GM18499 (cell line): Measurements from ENCODE around the gene NPAS3.

ENCODE experiments used
- ATAC-seq: cut with Tn5 transposase; IDR thresholded peaks from one replicate; pipeline ENCODE4 v1.9.1; 2021; ENCODE audit warnings: moderate number of reproducible peaks; ENCODE audit not compliant: insufficient read depth, unreplicated experiment

NPAS3 gene

DNA sequence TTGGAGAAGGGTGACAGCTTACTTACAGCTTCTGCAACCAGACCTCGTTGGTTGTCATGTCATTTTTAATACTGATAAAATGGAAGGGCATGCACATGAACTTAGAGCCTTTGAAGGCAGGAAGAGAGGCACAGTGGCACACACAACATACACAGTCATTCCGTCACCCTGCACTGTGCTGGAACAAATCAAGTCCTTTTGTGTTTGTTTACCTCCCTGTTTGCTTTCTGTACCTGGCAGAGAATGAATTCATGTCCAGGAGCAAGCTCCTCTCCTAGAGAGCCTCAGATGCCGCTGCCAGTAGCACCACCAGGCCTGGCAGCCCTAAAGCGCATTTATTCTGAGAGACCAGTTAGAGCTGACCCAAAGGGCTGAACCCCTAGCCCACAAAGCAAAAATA is 551.9 kb downstream of the NPAS3 start:
- no peak for ATAC-seq

DNA sequence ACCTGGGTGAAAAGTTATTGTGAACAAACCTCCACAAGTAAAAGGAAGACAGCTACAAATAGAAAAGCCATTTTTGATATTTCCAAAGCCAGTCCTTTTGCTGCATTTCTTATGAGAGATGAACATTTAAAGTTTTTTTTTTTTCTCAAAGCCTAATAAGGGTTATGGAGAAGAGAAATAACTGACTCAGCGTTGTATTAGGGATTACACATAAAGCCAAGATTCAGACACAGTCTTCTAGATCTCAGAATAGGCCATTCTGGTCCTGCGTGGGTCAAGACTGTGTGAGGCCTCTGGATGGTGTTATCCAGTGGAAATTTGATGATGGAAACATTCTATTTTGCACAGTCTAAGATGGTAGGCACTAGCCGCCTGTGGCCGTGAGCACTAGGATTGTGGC is 552.4 kb downstream of the NPAS3 start:
- ATAC-seq, result no peak

DNA sequence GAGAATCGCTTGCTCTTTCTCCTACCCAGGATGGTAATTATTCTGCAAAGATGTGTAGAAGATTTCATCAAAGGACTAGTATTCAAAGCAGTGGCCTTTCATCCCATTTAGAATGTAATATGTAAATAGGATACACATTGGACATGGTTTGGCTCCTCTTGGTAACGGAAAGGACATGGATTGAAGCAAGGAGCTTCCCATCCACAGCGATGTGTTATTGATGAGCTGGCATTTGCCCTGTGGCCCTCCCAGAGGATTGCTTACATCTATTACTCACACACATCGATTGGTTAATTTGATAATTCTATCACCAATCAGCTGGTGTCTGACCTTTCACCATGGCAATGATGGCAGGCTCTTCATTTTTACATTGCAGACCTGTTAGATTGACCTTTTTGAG is 553.8 kb downstream of the NPAS3 start:
- no peak for ATAC-seq

DNA sequence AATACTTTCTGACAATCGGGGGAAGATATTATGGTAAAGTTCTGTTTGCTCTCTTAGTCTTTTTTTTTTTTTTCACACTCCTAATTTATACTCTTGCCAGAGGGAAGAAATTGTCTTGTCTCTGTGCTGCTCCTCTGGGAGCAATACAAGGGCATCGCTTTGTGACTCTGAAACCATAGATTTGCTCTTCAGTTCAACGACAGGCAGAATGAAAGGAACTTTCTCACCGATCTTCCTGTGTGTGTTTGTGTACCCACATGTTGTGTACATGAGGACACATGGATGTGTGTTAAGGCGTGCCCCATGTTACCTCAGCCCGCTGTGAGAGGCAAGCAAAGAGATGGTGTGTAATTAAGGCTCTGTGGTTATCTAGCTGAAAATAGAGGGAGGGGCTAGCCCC is 554.6 kb downstream of the NPAS3 start:
- no peak for ATAC-seq

DNA sequence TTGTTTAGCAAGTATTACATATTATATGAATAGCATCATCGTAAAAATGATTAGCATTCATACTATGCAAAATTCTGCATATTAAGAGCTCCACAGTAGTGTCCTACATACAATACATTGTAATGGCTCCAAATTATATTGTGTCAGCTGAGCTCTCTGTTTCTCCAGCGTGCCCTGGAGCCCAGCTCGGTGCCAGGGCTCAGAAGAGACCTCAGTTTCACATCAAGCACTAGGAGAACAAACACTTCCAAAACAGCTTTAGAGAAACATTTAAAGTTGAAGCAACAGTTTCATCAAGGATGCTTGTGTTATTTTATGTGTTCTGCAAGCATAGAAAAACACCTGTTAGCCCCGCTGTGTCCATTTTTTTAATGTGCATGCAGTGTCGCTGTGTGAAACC is 555.3 kb downstream of the NPAS3 start:
- ATAC-seq, result no peak

DNA sequence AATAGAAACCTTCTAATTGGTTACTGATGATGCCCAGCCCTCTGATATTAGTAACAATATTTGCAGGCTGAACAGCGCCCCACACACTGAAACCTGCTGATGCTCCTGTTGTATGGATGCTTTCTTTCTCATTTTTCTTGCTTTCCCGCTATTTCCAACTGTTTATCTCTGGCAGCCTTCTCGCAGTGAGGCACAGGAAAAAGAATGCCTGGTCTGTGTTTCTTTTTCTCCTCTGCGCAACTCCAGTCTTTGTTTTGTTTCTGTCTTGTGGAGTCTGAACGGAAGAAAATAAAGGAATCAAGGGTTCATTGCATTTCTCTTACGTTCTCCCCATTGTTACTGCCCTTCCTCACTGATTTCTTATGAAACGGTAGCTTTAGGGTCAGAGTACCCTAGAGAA is 561.0 kb downstream of the NPAS3 start:
- no peak for ATAC-seq

DNA sequence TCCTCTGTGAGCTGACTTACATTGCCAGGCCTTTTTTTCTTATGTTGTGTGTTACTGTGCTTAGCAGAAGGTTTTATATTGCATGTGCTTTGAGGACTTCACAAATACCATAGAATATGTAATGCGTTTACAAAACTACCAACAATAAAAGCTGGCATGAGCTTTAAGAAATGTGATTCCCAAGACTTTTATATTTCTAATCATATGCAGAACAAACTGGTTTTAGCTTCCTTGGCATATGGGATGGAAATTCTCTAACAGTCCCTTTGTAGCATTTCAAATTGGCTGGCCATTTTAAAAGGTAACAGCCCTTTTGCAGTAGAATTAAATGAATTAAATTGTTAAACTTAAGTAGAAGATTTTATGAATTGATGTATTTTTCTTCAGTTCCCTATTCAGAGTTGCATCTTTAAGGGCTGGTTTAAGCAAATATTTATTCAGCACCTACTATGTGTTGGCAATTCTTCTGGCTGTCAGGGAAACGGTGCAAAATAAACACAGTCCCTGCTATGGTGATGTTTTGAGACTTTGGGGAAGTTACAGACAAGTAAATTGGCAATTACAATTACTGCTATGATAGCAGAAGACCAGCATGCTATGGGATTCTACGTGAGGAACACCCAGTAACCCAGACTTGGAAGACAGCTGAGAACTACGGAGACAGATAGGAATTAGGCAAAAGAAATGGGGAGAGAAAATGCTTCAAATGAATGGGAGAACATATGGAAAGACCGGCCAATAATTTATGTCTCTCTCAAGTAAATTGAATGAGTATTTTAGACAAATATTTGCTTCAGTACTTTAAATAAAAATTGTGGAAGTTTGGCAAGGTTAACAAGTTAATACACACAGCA is 565.8 kb downstream of the NPAS3 start:
- no peak for ATAC-seq

DNA sequence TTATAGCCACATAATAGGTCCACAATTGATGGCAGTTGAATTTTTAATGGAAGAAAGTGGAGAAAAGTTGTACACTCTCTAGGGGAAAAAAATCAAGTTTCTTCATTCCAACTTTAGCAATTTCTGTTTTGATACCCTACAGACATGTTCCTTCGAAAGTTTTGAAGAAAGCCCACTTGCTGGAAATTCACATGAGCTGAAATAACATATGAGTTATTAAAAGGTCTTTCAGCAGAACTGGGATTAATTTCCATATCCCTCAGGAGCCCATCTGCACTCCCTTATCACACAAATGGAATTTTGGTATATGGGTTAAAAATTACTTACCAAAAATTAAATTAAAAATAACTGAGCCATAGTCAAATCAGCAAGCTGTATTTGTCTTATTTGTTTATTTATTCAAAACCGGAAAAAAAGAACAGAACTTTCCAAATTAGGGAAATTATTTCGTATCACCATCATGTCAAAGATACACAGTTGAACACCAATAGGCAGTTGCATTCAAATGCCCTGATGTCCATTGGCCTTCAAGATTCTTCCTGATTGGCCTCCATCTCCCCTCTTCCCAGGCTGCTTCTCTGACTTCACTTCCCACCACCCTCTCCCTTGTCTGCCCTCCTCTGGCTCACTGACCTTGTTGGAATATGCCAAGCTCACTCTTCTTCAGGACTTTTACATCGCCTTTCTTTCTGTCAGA is 566.7 kb downstream of the NPAS3 start:
- no peak for ATAC-seq

DNA sequence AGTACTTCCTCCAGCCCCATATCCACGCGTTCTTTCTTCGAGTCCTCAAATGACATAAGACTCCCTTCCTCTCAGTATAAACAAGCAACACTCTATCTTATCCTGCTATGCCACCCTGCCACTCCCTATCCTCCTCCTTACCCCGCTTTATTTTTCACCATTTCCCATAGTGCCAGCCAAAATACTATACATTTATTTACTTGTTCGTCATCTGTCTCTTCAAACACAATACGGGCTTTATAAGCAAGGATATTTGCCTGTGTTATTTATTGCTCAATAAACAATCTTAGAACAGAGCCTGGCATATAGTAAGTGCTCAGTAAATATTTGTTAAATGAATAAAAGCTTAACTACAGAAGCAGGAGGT is 567.3 kb downstream of the NPAS3 start:
- no peak for ATAC-seq

DNA sequence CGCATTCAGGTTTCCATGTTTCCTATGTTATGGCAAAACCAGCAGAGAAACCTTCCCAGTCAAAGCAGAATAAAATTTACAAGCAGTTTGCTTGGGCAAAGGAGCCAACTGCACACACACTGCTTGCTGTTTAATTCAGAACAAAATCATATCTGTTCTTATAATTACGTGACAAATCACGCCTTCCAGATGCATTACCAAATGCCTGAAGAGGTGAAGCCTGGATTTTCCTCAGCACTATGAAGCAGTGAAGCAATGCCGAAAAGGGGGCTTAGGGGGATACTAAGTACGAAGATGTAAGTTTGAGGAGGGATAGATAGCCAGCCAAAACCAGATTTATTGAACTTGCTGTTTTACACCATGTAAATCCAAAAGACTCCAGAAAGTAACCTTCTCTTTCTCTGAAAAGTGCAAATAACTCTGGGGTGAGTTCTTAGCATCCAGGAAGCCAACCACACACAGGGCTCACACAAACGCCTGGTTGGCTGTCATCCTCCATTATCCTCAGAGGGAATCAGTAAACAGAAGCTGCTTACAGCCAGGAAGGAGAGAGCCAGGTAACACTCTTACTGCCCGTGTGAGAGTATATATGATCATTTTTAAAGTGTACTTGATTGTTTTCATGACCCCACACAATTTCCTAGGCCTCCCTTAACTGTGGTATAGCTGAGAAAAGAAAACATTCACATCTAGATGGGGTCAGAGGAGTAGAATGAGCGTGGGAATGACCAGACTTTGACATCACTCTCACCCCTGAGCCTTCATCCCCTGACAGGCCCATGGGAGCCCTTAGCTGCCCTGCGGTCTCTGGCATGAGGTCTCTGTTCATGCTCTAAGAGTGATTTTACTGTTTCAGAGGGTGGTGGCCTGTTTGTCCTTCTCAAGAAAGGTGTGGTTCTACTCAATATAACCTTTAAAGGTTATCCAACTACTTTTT is 569.7 kb downstream of the NPAS3 start:
- ATAC-seq, result no peak

DNA sequence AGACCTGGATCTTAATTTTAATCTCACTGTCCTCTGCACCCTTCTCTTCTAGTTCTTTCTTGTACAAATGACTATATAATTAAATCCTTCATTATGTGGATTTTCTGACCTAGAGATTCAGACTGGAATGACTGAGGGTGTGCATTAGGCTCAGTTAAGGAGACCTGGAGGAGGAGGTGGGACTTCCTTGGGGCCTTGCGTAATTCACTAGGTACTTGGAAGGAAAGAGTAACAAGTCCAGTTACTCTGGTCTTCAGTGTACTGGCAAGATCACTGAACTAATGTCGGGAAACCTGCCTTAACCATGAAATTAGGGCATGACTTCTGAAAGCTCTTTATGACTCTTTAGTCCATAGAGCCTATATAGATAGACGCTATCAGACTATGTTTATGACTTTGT is 570.8 kb downstream of the NPAS3 start:
- ATAC-seq, result no peak

DNA sequence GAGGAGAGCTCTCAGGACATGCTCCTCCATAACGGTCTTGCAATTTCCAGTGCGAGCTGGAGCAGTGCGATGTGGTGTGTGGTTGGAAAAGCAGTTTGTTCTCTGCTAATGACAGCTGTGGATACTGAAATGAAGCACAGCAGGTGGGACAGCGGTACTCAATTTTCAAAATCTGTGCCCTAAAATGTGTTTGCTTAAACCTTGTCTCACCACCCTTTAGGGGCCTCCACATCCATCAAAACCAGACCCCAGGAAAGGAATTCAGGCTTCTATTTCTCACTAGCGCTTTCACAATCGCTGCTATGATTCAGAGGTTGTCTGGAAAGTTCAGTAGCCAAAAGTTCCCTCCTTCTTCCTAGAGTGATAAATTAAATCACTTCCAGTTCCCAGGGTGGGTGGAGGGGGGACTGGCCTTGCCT is 571.4 kb downstream of the NPAS3 start:
- ATAC-seq, result no peak

DNA sequence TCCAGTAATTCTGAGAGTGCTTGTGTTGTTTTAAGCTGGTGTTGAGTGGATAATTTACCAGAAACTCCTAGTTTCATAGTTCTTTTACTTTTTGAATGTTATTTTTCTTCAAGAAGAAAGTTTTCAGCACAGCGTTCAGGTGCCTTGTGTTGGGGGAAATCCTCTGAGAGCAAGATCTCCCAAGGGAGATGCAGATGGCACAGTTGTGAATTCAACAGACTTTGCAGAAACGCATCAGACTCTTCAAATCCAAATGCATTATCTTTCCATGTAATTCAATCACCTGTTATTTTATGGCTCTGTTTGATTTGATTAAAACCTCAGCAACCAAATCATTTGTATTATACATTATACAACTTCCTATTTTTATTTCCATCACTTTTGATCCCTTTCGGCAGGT is 572.3 kb downstream of the NPAS3 start:
- ATAC-seq, result no peak

DNA sequence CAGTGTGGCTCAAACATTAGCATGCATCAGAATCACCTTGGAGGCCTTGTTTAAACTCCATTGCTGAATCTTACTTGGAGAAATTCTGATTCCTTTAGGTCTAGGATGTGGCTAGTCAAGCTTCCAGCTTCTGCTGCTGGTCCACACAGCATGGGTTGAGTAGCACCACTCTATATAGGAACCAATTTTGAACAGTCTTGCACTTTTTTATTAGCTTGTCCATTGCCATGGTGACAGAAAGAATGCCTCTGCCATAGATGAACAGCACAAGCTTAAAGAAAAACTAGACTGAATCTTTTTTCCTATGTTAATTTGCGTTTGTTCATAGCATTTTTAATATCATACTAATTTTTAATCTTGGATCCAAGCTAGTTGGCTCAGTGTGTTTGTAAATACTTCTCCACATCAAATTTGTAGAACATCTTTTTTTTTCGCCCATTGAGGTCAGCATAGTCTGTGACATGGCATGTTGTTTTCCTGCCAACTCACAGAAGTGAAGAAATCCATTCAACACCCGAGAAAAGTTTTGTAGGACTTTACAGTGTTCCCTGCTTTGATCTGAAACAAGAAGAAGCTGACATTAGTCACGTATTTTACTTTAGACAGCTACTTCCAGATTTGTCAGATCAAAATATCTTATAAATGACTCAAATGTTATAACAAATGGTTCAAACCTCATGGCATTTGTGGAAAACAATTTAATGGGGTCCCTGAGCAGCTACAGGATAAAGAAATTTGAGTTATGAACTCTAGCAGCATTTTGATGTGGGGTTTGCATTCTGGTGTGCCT is 573.4 kb downstream of the NPAS3 start:
- no peak for ATAC-seq

DNA sequence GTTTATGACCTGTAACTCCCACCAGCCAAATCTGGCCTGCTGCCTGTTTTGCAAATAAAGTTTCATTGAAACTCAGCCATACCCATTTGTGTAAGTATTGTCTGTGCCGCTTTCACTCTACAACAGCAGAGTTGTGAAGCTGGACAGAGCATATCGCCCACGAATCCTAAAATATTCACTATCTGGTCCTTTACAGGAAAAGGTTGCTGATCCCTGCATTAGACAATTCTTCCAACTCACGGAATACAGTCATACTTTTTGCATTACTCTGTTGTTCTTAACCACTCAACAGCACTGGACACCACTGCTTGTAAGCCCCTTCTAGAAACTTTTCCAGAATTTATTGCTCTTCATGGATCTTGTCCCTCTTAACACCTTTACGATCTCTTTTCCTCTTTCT is 576.8 kb downstream of the NPAS3 start:
- ATAC-seq, result no peak

DNA sequence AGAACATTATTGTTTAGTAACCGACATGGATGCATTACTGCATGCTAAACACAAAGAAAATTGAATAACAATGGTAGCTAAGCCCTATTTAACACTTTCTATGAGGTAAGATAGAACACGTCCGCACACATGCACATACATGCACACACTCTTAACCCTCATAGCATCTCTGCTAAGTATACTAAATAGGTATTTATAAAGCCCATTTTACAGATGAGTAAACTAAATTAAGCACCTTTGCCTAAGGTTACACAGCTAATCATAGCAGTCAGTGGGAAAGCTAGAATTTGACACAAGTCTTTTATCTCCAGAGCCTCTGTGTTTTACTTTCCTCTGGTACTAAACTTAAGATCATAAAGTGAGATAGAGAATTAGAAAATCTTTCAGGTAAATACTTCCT is 577.2 kb downstream of the NPAS3 start:
- ATAC-seq, result no peak

DNA sequence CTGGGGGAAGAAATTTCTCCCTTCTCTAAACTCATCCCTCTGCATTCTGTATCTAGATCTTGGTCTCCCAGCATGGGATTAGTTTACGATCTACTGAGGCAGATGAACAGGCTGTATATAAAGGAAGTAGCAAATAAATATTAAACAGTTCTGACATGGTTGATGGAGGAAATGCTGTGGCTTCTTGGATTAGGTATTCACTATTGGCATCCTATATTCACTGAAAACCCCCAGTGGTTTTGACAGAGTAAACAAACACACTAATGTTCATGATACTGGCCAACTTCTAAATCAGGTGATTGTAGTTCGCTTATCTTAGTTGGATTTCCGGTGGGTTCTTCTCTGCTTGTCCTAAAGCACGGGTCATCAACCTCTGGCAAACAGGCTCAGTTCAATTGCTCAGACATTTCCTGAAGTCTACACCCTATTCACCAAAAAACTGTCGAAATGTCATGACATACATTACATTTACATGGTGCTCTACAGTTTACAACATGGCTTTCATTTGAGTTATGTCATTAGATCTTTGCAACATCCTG is 578.3 kb downstream of the NPAS3 start:
- no peak for ATAC-seq

DNA sequence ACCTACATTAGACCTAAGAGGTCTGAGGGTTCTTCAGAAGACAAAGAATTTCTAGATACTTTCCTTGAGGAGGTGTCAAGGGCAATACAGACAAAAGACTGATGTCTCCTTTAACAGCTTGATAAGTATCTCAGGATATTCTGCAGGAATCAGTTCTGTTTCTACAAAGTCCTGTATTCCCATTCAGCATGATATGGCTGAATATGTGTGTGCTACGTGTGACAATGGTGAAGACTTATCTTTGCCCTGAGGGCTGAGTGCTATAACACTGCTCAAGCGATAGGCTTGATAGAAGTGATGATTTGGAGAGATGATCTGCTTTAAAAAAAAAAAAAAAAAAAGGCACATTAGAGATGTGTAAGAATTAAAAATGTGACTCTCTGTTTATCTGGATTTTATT is 582.5 kb downstream of the NPAS3 start:
- ATAC-seq, result no peak

DNA sequence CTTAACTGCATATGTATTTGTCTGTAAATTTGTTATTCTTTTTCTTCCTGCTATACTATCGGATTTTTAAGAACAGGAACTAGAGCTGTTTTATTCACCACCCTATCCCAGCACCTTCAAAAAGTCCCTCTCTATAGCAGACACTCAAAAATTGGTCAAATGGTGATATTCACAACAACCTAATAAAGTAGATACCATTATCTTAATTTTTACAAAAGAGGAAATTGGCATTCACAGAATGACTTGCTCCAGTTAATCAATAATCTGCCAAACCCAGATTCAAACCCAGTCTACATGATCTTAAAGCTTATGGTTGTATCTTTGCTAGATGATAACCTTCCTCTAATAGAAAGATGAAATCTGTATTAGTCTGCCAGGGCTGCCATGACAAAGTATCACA is 585.6 kb downstream of the NPAS3 start:
- no peak for ATAC-seq

DNA sequence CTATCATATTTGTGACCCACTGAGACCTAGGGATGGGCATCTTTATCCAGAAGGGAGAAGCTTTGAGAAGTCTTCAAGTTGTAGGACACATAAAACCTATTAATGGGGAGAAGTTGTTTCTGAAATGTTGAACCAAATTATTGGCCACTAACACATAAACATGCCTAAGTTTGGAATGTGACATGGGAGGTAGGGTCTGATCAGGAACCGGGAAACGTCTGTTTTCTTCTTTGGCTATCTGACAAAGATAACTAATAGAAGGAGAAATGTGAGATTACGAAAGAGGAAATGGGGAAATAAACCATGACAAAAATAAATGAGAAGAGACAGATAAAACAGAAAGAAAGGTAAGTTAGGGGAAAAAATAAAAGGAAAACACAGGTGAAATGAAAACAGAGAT is 586.9 kb downstream of the NPAS3 start:
- ATAC-seq, result no peak
